ENCODE results near the gene VPS35. TPM values are rescaled to one million over a fixed set of nuclear protein-coding genes. Genes with fewer than 3 reads are reported as not detected.

VPS35 gene
- total RNA-seq, 1 experiment from 2014 or later, result 72.1 TPM

- TF ChIP-seq PREB (CRISPR knock-in tag; IDR thresholded peaks at IDR 0.05; ENCODE audit: borderline replicate concordance) (no peak), OVOL2 (CRISPR knock-in tag; IDR thresholded peaks at IDR 0.05; ENCODE audit: borderline replicate concordance) (no peak), ATF2 (CRISPR knock-in tag; IDR thresholded peaks at IDR 0.05; ENCODE audit: borderline replicate concordance, low read depth) (no peak)
Measured at GRCh38 chr16:46620266-46621005, 68.5 kb downstream of the VPS35 start (continued).

GRCh38 chr16:46618516-46618915 is 70.5 kb downstream of the VPS35 start:
- no peak for ATAC-seq
- Mint-ChIP-seq H3K27ac (0 out of 2 replicates have a peak overlapping the region, but pooled peaks have one; percentile 41), H3K27me3 (ENCODE audit: low read depth) (no peaks in the 10 kb centered on the region), H3K36me3 (peaks cover 44% of the 10 kb centered on the region), H3K4me1 (peaks cover 20% of the 10 kb centered on the region), H3K9me3 (no peaks in the 10 kb centered on the region), H3K4me3 (no peak overlapping the region)
- CTCF ChIA-PET, result no interaction called here
- no peak for TF ChIP-seq ARID4B (CRISPR knock-in tag; IDR thresholded peaks at IDR 0.05; ENCODE audit: borderline replicate concordance)
- no peak for TF ChIP-seq OVOL2 (CRISPR knock-in tag; IDR thresholded peaks at IDR 0.05; ENCODE audit: borderline replicate concordance)
- TF ChIP-seq IRF1 (CRISPR knock-in tag; IDR thresholded peaks at IDR 0.05), result no peak
- TF ChIP-seq E2F1 (CRISPR knock-in tag; IDR thresholded peaks at IDR 0.05), result no peak
- TF ChIP-seq SOX15 (CRISPR knock-in tag; IDR thresholded peaks at IDR 0.05), result no peak
- no peak for TF ChIP-seq FOXP1 (CRISPR knock-in tag; IDR thresholded peaks at IDR 0.05; ENCODE audit: borderline replicate concordance)
- no peak for TF ChIP-seq ZNF512 (CRISPR knock-in tag; IDR thresholded peaks at IDR 0.05; ENCODE audit: borderline replicate concordance)
- no peak for TF ChIP-seq TEAD4 (CRISPR knock-in tag; IDR thresholded peaks at IDR 0.05)
- POLR2A ChIA-PET, result no interaction called here
- DNase-seq (ENCODE audit: low spot score), result no peak

- peaks cover 52% of the 10 kb centered on the region for H3K36me3 Mint-ChIP-seq
- H3K4me3 Mint-ChIP-seq, result no peak overlapping the region
- H3K9me3 Mint-ChIP-seq, result no peaks in the 10 kb centered on the region
- peaks cover 8% of the 10 kb centered on the region; the same call in 1 of the 2 replicates for H3K4me1 Mint-ChIP-seq
- ChIA-PET CTCF (interaction anchor here (0.6 kb wide), 1 partner anchor 60 kb away, joined by 3 read pairs; no protein-coding TSS in a partner anchor), POLR2A (no interaction called here)
- H3K27ac Mint-ChIP-seq, result no peak overlapping the region
- TF ChIP-seq ETV6 (CRISPR knock-in tag; IDR thresholded peaks at IDR 0.05), result no peak
- TF ChIP-seq FOXP4 (CRISPR knock-in tag; IDR thresholded peaks at IDR 0.05), result no peak
- TF ChIP-seq ATF3 (CRISPR knock-in tag; conservative IDR thresholded peaks at IDR 0.05), result no peak
- no peak for TF ChIP-seq NFATC4 (CRISPR knock-in tag; IDR thresholded peaks at IDR 0.05)
- no peak for TF ChIP-seq RELA (CRISPR knock-in tag; IDR thresholded peaks at IDR 0.05; ENCODE audit: borderline replicate concordance)
- no peak for TF ChIP-seq NR1H2 (CRISPR knock-in tag; IDR thresholded peaks at IDR 0.05)
- no peaks in the 10 kb centered on the region for H3K27me3 Mint-ChIP-seq (ENCODE audit: low read depth)
- DNase-seq (ENCODE audit: low spot score) (no peak), ATAC-seq (no peak)
Measured at GRCh38 chr16:46614006-46614405, 75.0 kb downstream of the VPS35 start.

Measured in WTC11 (cell line).